ENCODE measurements around the gene XKR8.

Gene XKR8

DNA sequence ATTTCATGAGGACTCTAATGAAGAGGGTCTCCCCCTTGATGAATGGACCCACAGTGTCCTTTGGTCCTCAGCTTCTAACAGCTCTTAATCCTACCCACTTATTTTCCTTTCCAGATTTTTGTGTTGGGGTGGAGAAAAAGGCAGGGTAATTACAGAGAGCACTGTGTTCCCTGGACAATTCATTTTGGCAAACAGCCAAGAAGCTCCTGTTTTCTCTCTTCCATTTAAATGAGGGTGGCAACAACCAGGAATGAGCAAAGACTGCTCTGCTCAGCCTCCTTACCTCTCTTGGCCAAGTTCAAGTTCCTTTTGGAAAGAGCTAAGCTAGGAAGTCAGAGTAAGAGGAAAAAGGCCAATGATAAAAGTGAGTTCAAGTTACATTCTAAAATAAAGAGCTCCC lies 11.9 kb downstream of the XKR8 start:
- H3K27ac ChIP-seq (ENCODE audit: low read depth, low read length), result no peak overlapping the region
- no peaks in the 10 kb centered on the region for H3K79me1 ChIP-seq (ENCODE audit: low read length)
- H3K27me3 ChIP-seq (ENCODE audit: insufficient read depth, low read length), result no peaks in the 10 kb centered on the region
- no peak overlapping the region for H3K4me2 ChIP-seq (ENCODE audit: low read length)
- H3K4ac ChIP-seq (ENCODE audit: low read depth, low read length), result no peak overlapping the region
- no peak for DNase-seq
- no peak overlapping the region for H3K9ac ChIP-seq (ENCODE audit: low read length)
- no peak overlapping the region for H3K23ac ChIP-seq (ENCODE audit: low read length)
- no peak overlapping the region for H3K18ac ChIP-seq (ENCODE audit: low read length)
- H2AFZ ChIP-seq (ENCODE audit: insufficient read depth, low read length, poor library complexity), result no peak overlapping the region
- H2BK5ac ChIP-seq (ENCODE audit: low read depth, low read length, poor library complexity), result no peak overlapping the region
- peaks cover 3 to 7% of the 10 kb centered on the region in 2 experiments for H3K4me1 ChIP-seq (ENCODE audit: control insufficient read depth in 1 of 2, insufficient read depth in 2 of 2, low read length in 2 of 2)
- H2BK120ac ChIP-seq (ENCODE audit: insufficient read depth, low read length, poor library complexity), result no peak overlapping the region
- H3K9me3 ChIP-seq (ENCODE audit: insufficient read depth, low read depth, low read length), result peaks cover under 1% of the 10 kb centered on the region
- H3K79me2 ChIP-seq (ENCODE audit: control insufficient read depth, insufficient read depth, low read length, poor library complexity), result no peaks in the 10 kb centered on the region
- no peak overlapping the region for H3K4me3 ChIP-seq (ENCODE audit: low read depth, low read length)
- no peak overlapping the region for H4K8ac ChIP-seq (ENCODE audit: low read depth, low read length)
- peaks cover 10 to 20% of the 10 kb centered on the region in 2 experiments for H3K36me3 ChIP-seq (ENCODE audit: control insufficient read depth in 1 of 2, insufficient read depth in 2 of 2, low read length in 2 of 2)
- H2AK5ac ChIP-seq (ENCODE audit: low read length), result no peak overlapping the region
- H4K12ac ChIP-seq (ENCODE audit: low read depth, low read length), result no peak overlapping the region
- H3K14ac ChIP-seq (ENCODE audit: low read length), result no peak overlapping the region
- no peak overlapping the region for H2BK12ac ChIP-seq (ENCODE audit: low read length)
- H4K91ac ChIP-seq (ENCODE audit: low read depth, low read length), result no peak overlapping the region

DNA sequence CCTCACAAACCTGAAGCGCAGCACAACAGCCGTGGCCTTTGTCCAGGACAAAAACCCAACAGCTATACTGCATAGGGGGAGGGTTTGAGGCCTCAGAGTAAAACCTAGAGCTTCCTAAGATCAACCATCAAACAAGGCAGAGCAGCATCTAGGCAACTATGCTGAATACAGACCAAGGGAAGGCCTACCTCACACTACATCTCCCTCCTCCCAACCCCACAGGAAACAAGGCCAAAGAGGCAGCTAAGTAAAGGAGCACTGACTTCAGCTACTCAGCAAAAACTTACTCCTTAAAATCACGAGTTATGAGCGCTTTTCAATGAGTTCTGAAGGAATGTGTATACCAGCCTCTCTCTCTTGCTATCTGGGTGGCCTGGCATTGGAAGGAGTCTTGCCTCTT lies 12.4 kb downstream of the XKR8 start:
- H2BK5ac ChIP-seq (ENCODE audit: low read depth, low read length, poor library complexity), result no peak overlapping the region
- H3K4me1 ChIP-seq (ENCODE audit: control insufficient read depth in 1 of 2, insufficient read depth in 2 of 2, low read length in 2 of 2), result peaks cover 0 to 3% of the 10 kb centered on the region in 2 experiments
- no peak overlapping the region for H2BK12ac ChIP-seq (ENCODE audit: low read length)
- no peaks in the 10 kb centered on the region for H3K27me3 ChIP-seq (ENCODE audit: insufficient read depth, low read length)
- no peak overlapping the region for H3K27ac ChIP-seq (ENCODE audit: low read depth, low read length)
- H4K91ac ChIP-seq (ENCODE audit: low read depth, low read length), result no peak overlapping the region
- H3K4me3 ChIP-seq (ENCODE audit: low read depth, low read length), result no peak overlapping the region
- peaks cover 9 to 18% of the 10 kb centered on the region in 2 experiments for H3K36me3 ChIP-seq (ENCODE audit: control insufficient read depth in 1 of 2, insufficient read depth in 2 of 2, low read length in 2 of 2)
- no peak for DNase-seq
- H4K12ac ChIP-seq (ENCODE audit: low read depth, low read length), result no peak overlapping the region
- H3K4me2 ChIP-seq (ENCODE audit: low read length), result no peak overlapping the region
- H4K8ac ChIP-seq (ENCODE audit: low read depth, low read length), result no peak overlapping the region
- no peak overlapping the region for H3K18ac ChIP-seq (ENCODE audit: low read length)
- no peaks in the 10 kb centered on the region for H3K79me1 ChIP-seq (ENCODE audit: low read length)
- no peak overlapping the region for H2AK5ac ChIP-seq (ENCODE audit: low read length)
- H3K9me3 ChIP-seq (ENCODE audit: insufficient read depth, low read depth, low read length), result no peaks in the 10 kb centered on the region
- H3K79me2 ChIP-seq (ENCODE audit: control insufficient read depth, insufficient read depth, low read length, poor library complexity), result no peaks in the 10 kb centered on the region
- no peak overlapping the region for H2AFZ ChIP-seq (ENCODE audit: insufficient read depth, low read length, poor library complexity)
- no peak overlapping the region for H2BK120ac ChIP-seq (ENCODE audit: insufficient read depth, low read length, poor library complexity)
- WGBS (ENCODE audit: extremely low coverage, insufficient coverage, insufficient read length), result no CpG with 5 or more reads among the region's 4 CpGs
- no peak overlapping the region for H3K23ac ChIP-seq (ENCODE audit: low read length)
- H3K4ac ChIP-seq (ENCODE audit: low read depth, low read length), result no peak overlapping the region
- H3K14ac ChIP-seq (ENCODE audit: low read length), result no peak overlapping the region
- H3K9ac ChIP-seq (ENCODE audit: low read length), result no peak overlapping the region

DNA sequence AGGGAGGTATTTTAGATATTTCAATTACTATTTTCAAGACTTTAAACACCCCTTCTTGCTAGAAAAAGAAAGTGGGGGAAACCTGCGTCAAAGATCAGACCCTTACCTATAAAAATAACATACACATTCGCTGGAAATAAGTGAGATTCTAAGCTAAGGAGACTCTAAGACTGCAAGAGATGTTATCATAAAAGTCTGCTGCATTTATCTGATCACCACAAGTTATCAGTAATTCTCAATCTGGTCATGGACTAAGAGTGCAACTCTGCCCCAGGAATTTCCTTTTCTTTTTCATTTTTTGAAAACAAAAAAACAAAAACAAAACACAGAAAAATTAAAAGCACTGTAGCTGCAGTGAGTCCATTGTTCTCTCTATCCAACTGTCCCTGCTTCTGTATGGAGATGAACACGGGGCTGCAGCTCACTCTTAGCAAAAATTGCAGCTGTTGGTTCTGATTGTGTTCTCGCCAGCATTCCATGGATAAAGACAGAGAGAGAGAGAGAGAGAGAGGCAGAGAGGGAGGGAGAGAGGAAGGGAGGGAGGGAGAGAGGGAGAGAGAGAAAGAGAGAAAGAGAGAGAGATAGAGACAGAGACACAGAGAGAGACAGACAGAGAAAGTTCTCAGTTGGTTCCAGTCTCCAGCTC lies 14.1 kb downstream of the XKR8 start:
- WGBS (ENCODE audit: extremely low coverage, insufficient coverage, insufficient read length), result no CpG with 5 or more reads among the region's 4 CpGs
- H3K23ac ChIP-seq (ENCODE audit: low read length), result no peak overlapping the region
- H3K9ac ChIP-seq (ENCODE audit: low read length), result no peak overlapping the region
- no peaks in the 10 kb centered on the region for H3K4me1 ChIP-seq (ENCODE audit: control insufficient read depth in 1 of 2, insufficient read depth in 2 of 2, low read length in 2 of 2)
- H4K91ac ChIP-seq (ENCODE audit: low read depth, low read length), result no peak overlapping the region
- no peak overlapping the region for H2BK120ac ChIP-seq (ENCODE audit: insufficient read depth, low read length, poor library complexity)
- no peaks in the 10 kb centered on the region for H3K79me2 ChIP-seq (ENCODE audit: control insufficient read depth, insufficient read depth, low read length, poor library complexity)
- no peak overlapping the region for H4K8ac ChIP-seq (ENCODE audit: low read depth, low read length)
- peak in 1 of 2 donors; percentile 63 for DNase-seq
- no peak overlapping the region for H3K4ac ChIP-seq (ENCODE audit: low read depth, low read length)
- peaks cover 5 to 12% of the 10 kb centered on the region in 2 experiments for H3K36me3 ChIP-seq (ENCODE audit: control insufficient read depth in 1 of 2, insufficient read depth in 2 of 2, low read length in 2 of 2)
- no peaks in the 10 kb centered on the region for H3K79me1 ChIP-seq (ENCODE audit: low read length)
- H3K18ac ChIP-seq (ENCODE audit: low read length), result no peak overlapping the region
- no peak overlapping the region for H2AFZ ChIP-seq (ENCODE audit: insufficient read depth, low read length, poor library complexity)
- no peak overlapping the region for H3K4me3 ChIP-seq (ENCODE audit: low read depth, low read length)
- no peak overlapping the region for H2AK5ac ChIP-seq (ENCODE audit: low read length)
- H3K27ac ChIP-seq (ENCODE audit: low read depth, low read length), result no peak overlapping the region
- no peak overlapping the region for H2BK12ac ChIP-seq (ENCODE audit: low read length)
- H3K9me3 ChIP-seq (ENCODE audit: insufficient read depth, low read depth, low read length), result no peaks in the 10 kb centered on the region
- no peak overlapping the region for H3K4me2 ChIP-seq (ENCODE audit: low read length)
- H4K12ac ChIP-seq (ENCODE audit: low read depth, low read length), result no peak overlapping the region
- H3K14ac ChIP-seq (ENCODE audit: low read length), result no peak overlapping the region
- H3K27me3 ChIP-seq (ENCODE audit: insufficient read depth, low read length), result no peaks in the 10 kb centered on the region
- no peak overlapping the region for H2BK5ac ChIP-seq (ENCODE audit: low read depth, low read length, poor library complexity)

DNA sequence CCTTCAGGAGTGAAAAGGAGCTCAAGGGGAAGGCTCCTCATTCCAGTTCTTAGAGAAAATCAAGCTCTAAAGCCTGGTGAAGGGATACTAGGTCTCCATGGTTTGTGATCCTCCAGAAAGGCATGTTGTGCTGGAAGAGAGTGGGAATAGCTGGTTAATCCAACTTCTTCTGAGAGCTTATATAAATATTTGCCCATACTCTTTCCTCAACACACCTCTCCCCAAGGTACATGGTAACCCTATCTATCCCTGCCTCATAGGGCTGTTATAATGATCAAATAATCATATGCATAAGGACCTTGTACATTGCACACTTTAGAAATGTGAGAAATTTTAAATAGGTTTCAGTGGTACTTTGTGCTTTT lies 14.6 kb downstream of the XKR8 start:
- H4K91ac ChIP-seq (ENCODE audit: low read depth, low read length), result no peak overlapping the region
- H3K4me1 ChIP-seq (ENCODE audit: control insufficient read depth in 1 of 2, insufficient read depth in 2 of 2, low read length in 2 of 2), result no peaks in the 10 kb centered on the region
- no peak overlapping the region for H3K9ac ChIP-seq (ENCODE audit: low read length)
- no peak overlapping the region for H2BK5ac ChIP-seq (ENCODE audit: low read depth, low read length, poor library complexity)
- no peak overlapping the region for H2AK5ac ChIP-seq (ENCODE audit: low read length)
- no peaks in the 10 kb centered on the region for H3K9me3 ChIP-seq (ENCODE audit: insufficient read depth, low read depth, low read length)
- H3K23ac ChIP-seq (ENCODE audit: low read length), result no peak overlapping the region
- no peak overlapping the region for H4K8ac ChIP-seq (ENCODE audit: low read depth, low read length)
- no peaks in the 10 kb centered on the region for H3K79me1 ChIP-seq (ENCODE audit: low read length)
- no peak overlapping the region for H3K4me2 ChIP-seq (ENCODE audit: low read length)
- no peak overlapping the region for H2AFZ ChIP-seq (ENCODE audit: insufficient read depth, low read length, poor library complexity)
- peaks cover 5 to 12% of the 10 kb centered on the region in 2 experiments for H3K36me3 ChIP-seq (ENCODE audit: control insufficient read depth in 1 of 2, insufficient read depth in 2 of 2, low read length in 2 of 2)
- no peak for DNase-seq
- no peak overlapping the region for H3K4me3 ChIP-seq (ENCODE audit: low read depth, low read length)
- no peak overlapping the region for H2BK12ac ChIP-seq (ENCODE audit: low read length)
- H3K4ac ChIP-seq (ENCODE audit: low read depth, low read length), result no peak overlapping the region
- H3K79me2 ChIP-seq (ENCODE audit: control insufficient read depth, insufficient read depth, low read length, poor library complexity), result no peaks in the 10 kb centered on the region
- H3K18ac ChIP-seq (ENCODE audit: low read length), result no peak overlapping the region
- no peak overlapping the region for H3K14ac ChIP-seq (ENCODE audit: low read length)
- H4K12ac ChIP-seq (ENCODE audit: low read depth, low read length), result no peak overlapping the region
- H3K27ac ChIP-seq (ENCODE audit: low read depth, low read length), result no peak overlapping the region
- H3K27me3 ChIP-seq (ENCODE audit: insufficient read depth, low read length), result no peaks in the 10 kb centered on the region
- H2BK120ac ChIP-seq (ENCODE audit: insufficient read depth, low read length, poor library complexity), result no peak overlapping the region

Measured in trophoblast cell (in vitro differentiated cells and primary cell).